ENCODE data around the gene GLRA1. TPM values are rescaled to one million over a fixed set of nuclear protein-coding genes. Genes with fewer than 3 reads are reported as not detected.

The GLRA1 gene
- total and polyA plus RNA-seq, 3 experiments from 2014 or later: not detected

DNA sequence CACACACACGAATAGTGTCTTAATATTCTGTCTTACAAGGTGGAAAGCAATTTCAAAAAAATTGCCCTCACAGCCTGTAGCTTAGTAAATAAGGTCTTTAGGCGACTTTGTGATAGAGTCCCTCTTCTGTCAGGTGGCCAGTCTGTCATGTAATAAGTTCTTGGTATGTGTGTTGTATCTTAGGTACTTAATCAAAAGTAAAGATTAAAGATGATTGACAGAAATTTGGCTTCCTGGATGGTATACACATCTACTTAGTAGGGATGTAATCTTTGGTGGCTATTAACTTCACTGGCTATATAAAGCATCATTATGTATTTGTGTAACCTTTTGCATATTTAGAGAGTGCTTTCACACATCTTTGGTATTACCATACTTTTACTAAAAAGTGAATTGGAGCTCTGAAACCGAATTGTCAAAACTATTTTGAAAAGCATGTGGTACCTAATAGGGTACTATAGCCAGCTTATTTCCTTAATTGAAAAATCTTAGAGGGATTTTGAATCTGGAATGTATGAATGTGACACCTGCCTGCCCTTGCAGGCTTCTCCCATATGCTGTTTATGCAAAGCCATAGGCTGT lies 149.5 kb downstream of the GLRA1 start:
- Mint-ChIP-seq H3K4me1 (peaks cover 70 to 81% (median 78%) of the 10 kb centered on the region in 3 donors), H3K27ac (peak overlapping the region in 6 of 8 donors; percentile 15 to 81 (median 59)), H3K4me3 (peak overlapping the region in 6 of 7 donors; percentile 70 to 98 (median 90)), H3K9me3 (no peaks in the 10 kb centered on the region), H3K36me3 (peaks cover 0 to 48% (median 16%) of the 10 kb centered on the region in 3 donors), H3K27me3 (no peaks in the 10 kb centered on the region)
- Histone ChIP-seq H3K36me3 (ENCODE audit: insufficient read depth, low read length) (no peaks in the 10 kb centered on the region), H3K27ac (ENCODE audit: low read depth, low read length) (no peak overlapping the region), H3K4me3 (ENCODE audit: low read length) (no peak overlapping the region), H3K9me3 (ENCODE audit: low read length) (no peaks in the 10 kb centered on the region), H3K4me1 (ENCODE audit: insufficient read depth, low read length) (peaks cover 66% of the 10 kb centered on the region), H3K27me3 (ENCODE audit: insufficient read depth, low read length, poor library complexity, severe bottlenecking) (no peaks in the 10 kb centered on the region)
- ChIA-PET POLR2A (no interaction called here), CTCF (no interaction called here)
- DNase-seq: no peak

DNA sequence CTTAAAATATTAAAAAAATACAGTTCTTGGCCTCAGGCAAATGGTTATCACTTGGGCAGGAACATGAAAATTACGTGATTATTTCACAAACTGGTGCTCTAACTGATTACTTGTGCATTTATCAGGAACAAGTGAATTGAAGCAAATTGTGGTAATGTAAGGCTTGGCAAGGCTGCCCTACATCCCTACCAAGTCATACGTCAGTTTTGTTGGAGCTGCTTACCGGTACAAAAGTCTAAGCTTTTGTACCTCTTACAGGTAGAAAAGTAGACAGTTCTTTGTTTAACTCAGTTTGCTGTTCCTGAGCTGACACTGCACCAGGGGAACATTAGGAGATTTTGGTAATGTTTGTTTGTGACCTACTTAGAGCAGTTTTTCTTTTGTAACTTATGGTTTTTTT lies 150.7 kb downstream of the GLRA1 start:
- H3K36me3 Mint-ChIP-seq: peaks cover 0 to 42% (median 13%) of the 10 kb centered on the region in 3 donors
- H3K9me3 ChIP-seq (ENCODE audit: low read length): no peaks in the 10 kb centered on the region
- no peaks in the 10 kb centered on the region for H3K27me3 ChIP-seq (ENCODE audit: insufficient read depth, low read length, poor library complexity, severe bottlenecking)
- no peaks in the 10 kb centered on the region for H3K9me3 Mint-ChIP-seq
- H3K4me3 ChIP-seq (ENCODE audit: low read length): peak overlapping the region; percentile 86
- ChIA-PET POLR2A (interaction anchor here (6.8 kb wide), 1 partner anchor 15 kb away, joined by 81 read pairs; the partner anchor contains the start of gene ATOX1), CTCF (interaction anchor here (1.4 kb wide), 1 partner anchor 17 kb away, joined by 3 read pairs; no protein-coding TSS in a partner anchor)
- no peaks in the 10 kb centered on the region for H3K36me3 ChIP-seq (ENCODE audit: insufficient read depth, low read length)
- H3K27ac ChIP-seq (ENCODE audit: low read depth, low read length): peak overlapping the region; percentile 84
- H3K27ac Mint-ChIP-seq: peak overlapping the region in 7 of 8 donors; percentile 57 to 95 (median 83)
- H3K4me3 Mint-ChIP-seq: peak overlapping the region in 6 of 7 donors; percentile 83 to 98 (median 94)
- H3K4me1 ChIP-seq (ENCODE audit: insufficient read depth, low read length): peaks cover 65% of the 10 kb centered on the region
- H3K27me3 Mint-ChIP-seq: no peaks in the 10 kb centered on the region
- no peak for DNase-seq
- H3K4me1 Mint-ChIP-seq: peaks cover 60 to 72% (median 71%) of the 10 kb centered on the region in 3 donors

DNA sequence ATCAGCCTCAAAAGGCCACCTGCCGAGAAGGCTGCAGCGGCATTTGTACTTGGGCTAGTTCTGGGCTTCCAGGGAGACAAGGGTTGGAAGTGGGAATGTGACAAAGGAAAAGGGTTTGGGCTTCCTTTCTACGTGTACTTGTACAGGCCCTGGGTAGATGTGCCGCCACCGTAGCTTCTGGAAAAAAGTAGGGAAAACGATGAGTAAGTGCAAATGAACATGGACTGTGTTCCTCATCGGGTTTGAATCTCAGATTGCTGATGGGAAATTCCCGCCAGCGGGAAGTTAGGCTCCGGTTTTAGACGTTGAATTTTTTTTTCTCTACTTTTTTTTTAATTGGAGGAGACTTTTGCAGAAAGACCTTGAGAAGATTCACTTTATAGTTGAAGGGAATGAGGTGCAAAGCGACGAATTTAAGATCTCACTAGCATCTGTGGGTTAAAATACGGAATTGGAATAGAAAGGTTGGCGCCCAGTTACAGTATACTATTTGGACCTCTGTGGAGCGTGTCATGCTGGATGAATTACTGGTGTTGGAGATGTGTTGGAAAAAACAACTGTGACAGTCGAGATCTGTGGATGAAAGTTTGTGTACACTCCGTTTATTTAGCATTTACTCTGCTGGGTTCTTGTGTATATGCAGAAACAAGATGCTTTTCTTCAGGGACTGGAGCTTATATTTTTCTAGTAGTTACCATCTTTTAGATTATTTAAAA lies 151.6 kb downstream of the GLRA1 start:
- DNase-seq: peak in 2 of 5 donors; percentile 5 to 14
- Mint-ChIP-seq H3K36me3 (peaks cover 0 to 33% (median 11%) of the 10 kb centered on the region in 3 donors), H3K27me3 (no peaks in the 10 kb centered on the region), H3K9me3 (no peaks in the 10 kb centered on the region), H3K4me1 (peaks cover 51 to 64% (median 63%) of the 10 kb centered on the region in 3 donors), H3K27ac (peak overlapping the region in 7 of 8 donors; percentile 57 to 95 (median 91)), H3K4me3 (peak overlapping the region in 6 of 7 donors; percentile 83 to 98 (median 94))
- no peaks in the 10 kb centered on the region for H3K36me3 ChIP-seq (ENCODE audit: insufficient read depth, low read length)
- peaks cover 57% of the 10 kb centered on the region for H3K4me1 ChIP-seq (ENCODE audit: insufficient read depth, low read length)
- peak overlapping the region; percentile 84 for H3K27ac ChIP-seq (ENCODE audit: low read depth, low read length)
- ChIA-PET POLR2A (interaction anchor here (1.9 to 6.8 kb wide), 2 partner anchors 14 to 20 kb away, joined by 7 to 81 read pairs; partner anchors contain the start of gene ATOX1), CTCF (interaction anchor here (0.7 to 2.8 kb wide), 3 partner anchors 12 to 17 kb away, joined by 3 to 14 read pairs (median 4); no protein-coding TSS in a partner anchor)
- no peaks in the 10 kb centered on the region for H3K27me3 ChIP-seq (ENCODE audit: insufficient read depth, low read length, poor library complexity, severe bottlenecking)
- peak overlapping the region; percentile 86 for H3K4me3 ChIP-seq (ENCODE audit: low read length)
- H3K9me3 ChIP-seq (ENCODE audit: low read length): no peaks in the 10 kb centered on the region

Other genes with a start within 250 kb of the GLRA1 start
- gene SPARC, start 237.9 kb downstream of the GLRA1 start, total RNA-seq: under 1 TPM; 0.22 to 0.31 TPM
- not detected for gene SPARC, start 237.9 kb downstream of the GLRA1 start, polyA plus RNA-seq
- gene ATOX1, start 166.2 kb downstream of the GLRA1 start, total RNA-seq: 100 to 1,000 TPM in 1 of 2 experiments, 10 to 100 TPM in 1; 91.0 to 103 TPM
- 67.7 TPM for gene ATOX1, start 166.2 kb downstream of the GLRA1 start, polyA plus RNA-seq
- gene G3BP1, start 152.9 kb downstream of the GLRA1 start, total RNA-seq: 100 to 1,000 TPM; 371 to 377 TPM
- 142 TPM for gene G3BP1, start 152.9 kb downstream of the GLRA1 start, polyA plus RNA-seq

Measured in CD8-positive, alpha-beta memory T cell (primary cell).